HG03460 (cell line): Measurements from ENCODE around the gene RBP4.
"Not testable (repeated sequence)": the region's sequence is repeated elsewhere in the genome, so short reads cannot be mapped to it uniquely, and the experiment has no call there.

ENCODE experiments used
- ATAC-seq: cut with Tn5 transposase; IDR thresholded peaks from one replicate; pipeline ENCODE4 v1.9.1; 2021; ENCODE audit not compliant: unreplicated experiment

Gene RBP4

DNA sequence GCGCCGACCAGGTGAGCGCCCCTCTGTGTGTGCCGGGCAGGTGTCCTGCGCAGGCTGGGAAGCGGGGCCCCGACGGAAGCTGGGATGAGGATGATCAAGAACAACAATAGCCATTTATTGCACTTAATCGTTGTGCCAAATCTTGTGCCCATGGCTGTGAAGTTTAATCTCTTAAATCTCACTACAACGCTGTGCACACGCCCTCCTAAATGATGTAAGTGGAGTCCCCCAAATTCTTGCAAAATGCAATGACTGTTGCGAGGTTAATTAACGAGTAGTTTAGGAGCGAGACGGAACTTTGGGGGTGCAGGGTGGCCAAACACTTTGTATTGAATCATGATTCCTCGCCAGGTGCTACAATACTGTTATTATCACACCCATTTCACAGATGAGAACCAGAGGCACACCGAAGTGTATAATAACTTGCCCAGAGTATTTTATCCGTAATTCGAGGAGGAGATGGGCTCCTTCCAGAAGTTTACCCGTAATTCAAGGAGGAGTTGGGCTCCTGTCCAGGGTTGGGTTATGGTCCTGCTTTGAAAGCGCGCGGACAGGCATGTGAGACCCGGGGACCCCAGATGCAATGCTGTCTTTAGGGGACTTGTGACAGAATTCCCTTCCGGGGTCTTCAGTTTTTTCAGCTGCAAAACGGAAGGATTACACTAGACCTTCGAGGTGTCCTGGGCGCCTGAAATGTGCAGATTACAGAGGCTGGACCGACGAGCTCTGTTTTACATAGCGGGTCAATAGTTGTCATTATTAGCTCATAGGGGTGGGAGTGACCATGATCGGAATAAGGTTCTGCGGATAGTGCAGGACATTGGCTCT, 33.5 kb downstream of the RBP4 start:
- no peak for ATAC-seq

DNA sequence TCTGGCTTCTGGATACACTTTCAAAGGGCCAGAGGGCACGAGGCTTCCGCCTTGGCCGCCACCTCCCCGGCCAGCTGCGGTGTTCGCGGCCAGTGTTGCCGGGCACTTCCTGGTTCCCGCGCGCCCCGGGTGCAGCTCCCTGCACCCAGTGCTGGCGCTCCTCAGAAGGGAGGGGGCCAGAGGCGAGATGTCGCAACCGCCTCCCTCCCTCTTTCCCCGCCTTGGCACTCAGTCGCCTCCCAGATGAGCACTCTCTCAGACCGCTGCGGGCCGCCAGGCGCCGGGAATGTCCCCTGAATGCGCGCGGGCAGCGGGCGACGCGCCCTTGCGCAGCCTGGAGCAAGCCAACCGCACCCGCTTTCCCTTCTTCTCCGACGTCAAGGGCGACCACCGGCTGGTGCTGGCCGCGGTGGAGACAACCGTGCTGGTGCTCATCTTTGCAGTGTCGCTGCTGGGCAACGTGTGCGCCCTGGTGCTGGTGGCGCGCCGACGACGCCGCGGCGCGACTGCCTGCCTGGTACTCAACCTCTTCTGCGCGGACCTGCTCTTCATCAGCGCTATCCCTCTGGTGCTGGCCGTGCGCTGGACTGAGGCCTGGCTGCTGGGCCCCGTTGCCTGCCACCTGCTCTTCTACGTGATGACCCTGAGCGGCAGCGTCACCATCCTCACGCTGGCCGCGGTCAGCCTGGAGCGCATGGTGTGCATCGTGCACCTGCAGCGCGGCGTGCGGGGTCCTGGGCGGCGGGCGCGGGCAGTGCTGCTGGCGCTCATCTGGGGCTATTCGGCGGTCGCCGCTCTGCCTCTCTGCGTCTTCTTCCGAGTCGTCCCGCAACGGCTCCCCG, 34.4 kb downstream of the RBP4 start, which contains the start of gene FFAR4:
TSS of gene FFAR4 (plus strand) at position 231 of the 842 bp plus-strand sequence. CDS start at position 287, 56 bp downstream.
- ATAC-seq, result no peak

DNA sequence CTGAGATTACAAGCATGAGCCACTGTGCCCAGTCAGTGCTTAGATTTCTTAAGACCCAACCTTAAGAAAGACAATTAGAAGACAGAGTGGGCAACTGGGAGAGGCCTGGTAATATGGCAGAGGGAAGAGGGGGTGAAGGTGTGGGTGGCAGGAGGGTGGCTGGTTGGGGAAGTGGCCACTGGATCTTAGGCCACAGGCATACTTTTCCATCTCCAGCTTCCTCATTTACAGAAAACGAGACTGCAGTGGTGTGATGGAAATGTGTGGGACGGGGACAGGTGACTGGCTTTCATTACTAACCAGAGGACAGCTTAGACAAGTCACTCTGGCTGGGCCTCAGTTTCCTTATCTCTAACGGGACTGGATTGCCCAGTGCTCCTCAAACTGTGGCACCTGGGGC, 35.6 kb downstream of the RBP4 start:
- ATAC-seq, result no peak

DNA sequence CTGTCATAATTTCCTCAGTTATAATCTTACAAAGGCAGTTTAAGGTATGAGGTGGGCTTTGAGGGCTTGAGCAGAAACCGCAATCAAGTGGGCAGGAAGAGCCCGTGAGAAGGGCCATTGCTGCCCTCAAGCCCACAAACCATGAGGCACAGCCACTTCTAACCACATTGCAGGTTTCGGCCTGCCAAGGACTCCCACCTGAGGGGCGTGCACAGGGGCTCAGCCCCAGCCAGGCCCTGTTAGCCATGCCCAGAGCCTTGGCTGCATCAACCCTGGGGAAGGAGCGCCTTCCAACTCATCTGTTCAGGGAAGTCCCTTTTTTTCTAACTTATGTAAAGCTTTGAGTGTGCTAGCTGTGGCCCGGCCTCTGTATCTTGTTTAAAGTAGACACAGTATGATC, 40.5 kb downstream of the RBP4 start:
- no peak for ATAC-seq

DNA sequence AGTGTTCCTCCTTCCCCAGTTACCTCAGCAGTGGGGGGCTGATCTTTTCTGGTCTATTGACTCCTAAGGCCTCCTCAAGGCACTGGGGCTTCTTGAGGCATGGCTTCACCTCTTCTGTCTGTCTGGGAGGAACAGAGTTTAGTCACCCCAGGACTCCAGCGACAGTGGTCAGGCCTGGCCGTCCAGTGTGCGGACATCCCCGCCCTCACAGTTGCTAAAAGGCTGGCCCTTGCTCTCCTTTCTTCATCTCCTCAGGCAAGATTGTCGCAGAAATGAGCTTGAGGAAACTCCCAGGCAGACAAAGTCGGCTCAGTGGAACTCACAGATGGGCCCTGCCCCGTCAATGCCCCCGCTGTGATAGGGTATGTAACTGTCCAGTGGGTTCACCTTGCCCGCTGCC, 41.5 kb downstream of the RBP4 start:
- no peak for ATAC-seq

DNA sequence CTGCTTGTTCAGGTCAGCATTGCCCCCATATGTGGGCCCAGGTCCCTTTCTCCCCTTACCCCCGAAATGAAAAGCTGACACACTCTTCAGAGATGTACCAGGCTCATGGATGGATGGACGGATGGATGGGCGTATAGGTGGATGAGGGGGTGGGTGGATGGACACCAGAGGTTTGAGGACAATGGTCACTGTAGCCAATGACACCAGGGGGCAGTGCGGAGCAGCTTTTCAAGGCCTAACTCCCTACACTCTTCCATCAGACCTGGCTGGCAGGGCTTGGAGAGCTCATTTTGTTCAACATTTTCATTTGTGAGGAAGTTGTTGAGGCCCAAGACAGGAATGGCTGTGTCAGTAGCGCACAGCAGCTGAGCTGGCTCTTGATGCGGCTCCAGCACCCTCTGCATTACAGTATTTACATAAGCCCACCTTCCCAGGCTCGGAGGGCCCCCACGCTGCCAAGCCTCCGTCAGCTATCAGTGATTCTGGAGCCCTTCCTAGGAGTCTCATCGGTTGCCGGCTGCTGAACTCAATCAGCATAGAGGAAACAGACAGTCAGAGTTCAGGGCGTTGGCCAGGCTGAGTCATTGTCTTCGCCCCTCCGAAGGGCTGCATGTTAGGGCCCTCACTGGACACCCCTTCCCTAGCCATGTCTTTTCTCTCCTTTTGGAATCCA, 46.1 kb downstream of the RBP4 start:
- ATAC-seq, result no peak

DNA sequence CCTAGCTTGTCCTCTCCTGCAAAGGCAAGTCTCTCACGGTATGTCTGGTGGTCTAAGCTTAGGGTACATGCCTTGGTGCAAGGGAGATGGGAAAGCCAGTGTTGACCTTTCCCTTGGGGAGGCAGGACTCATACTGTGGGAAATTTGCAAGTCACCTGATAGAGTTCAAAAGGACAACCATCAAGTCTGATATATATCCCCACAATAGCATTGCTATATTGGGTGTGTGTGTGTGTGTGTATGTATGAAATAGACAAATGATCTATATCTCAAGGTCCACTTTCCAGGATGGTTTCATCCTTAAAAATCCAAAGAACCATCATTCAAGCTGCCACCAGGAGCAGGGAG, 46.7 kb downstream of the RBP4 start:
- no peak for ATAC-seq

- ATAC-seq, result no peak
Measured at GRCh38 chr10:93553482-93554315, 47.3 kb downstream of the RBP4 start.

DNA sequence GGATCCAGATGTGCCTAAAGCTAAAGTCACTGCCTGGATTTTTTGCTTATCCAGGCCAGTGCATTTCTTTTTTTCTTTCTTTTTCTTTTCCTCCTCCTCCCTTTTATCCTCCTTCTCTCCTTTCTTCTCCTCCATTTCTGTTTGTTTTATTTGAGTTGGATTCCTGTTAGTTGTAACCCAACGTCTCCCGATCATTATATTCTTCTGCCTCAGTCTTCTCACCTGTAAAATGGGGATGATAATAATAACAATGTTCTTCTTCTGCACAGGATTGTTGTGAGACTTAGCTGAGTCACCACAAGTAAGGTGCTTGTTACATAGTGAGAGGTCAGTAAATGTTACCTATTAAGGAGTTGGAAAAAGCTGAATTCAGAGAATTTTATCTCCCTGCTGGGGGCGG, 48.3 kb downstream of the RBP4 start:
- no peak for ATAC-seq

DNA sequence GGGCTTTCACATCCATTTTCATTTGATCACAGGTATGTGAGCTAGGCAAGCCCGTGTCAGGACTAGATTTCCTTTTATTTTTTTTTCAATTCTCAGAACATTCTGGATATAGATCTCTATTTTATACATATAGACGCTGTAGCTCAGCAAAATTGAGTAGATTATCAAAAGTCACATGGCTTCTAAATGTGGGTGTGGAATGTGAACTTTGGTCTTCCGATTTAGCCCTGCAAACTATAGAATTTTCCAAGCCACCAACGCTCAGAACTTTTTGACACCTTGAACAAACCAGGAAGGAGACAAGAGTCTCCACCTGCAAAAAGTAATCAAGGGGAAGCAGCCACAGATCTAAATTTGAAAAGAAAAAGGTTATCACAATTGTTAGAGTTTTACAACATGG, 50.4 kb downstream of the RBP4 start:
- ATAC-seq, result no peak

DNA sequence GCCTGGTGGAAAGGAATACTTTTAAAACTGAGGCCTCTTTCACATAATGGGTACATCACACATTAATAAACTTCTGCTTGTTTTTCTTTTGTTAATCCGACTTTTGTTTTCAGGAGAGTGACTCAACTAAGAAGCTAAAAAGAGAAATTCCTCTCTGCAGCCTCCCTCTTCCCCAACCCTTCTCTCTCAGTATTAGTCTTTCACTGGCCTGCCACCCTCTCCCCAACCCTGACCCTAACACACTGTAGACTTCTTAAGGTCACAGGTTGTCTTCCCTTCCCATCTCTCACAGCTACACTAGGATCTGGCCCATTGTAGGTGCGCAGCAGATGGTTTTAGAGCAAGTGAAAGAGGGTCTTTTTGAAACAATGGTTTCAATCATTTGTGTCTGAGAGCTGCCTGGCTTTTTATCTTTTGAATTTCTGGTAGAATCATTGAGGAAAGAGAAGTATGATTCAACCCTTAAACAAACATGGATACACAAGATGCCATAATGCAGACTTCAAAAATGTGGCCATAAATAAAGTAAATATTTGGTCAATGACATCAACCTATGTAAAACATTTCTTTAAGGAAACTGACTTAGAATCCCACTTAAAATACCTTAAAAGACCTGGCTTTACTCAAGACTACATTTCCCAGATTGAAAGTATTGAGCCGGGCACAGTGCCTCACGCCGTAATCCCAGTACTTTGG, 52.5 kb downstream of the RBP4 start:
- no peak for ATAC-seq

- ATAC-seq, result no peak
Measured at GRCh38 chr10:93547522-93547921, 53.5 kb downstream of the RBP4 start.

DNA sequence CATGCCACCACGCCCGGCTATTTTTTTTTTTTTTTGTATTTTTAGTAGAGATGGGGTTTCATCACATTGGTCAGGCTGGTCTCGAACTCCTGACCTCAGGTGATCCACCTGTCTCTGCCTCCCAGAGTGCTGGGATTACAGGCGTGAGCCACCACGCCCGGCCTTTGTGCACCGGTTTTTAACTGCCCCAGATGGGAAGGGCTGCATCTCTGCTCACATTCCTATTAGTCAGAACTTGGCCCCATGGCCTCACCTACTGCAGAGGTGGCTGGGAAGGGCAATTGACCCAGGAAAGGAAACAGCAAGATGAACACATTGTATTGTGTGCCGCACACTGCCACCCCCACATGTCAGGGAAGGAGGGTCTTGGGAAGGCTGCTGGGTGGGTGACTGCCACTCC, 54.0 kb downstream of the RBP4 start:
- not testable (repeated sequence) for ATAC-seq

GRCh38 chr10:93542358-93542791, 58.7 kb downstream of the RBP4 start:
- ATAC-seq, result no peak
